WTC11 (cell line): Measurements from ENCODE around the gene RGS1. TPM values are rescaled to one million over a fixed set of nuclear protein-coding genes. Genes with fewer than 3 reads are reported as not detected.

Experiments
- ATAC-seq: fragments of 200-7000 bp; cut with Tn5 transposase; 2 replicates; pipeline ENCODE4 v1.10.0; 2021; ENCODE audit warnings: mild to moderate bottlenecking, moderate library complexity
- CTCF ChIA-PET: fragments of 300-600 bp; sonication (Branson Sonifier 250); formaldehyde crosslinking; loops from one replicate; lab custom pipeline; 2021; ENCODE audit warnings: antibody characterized with exemption; lab: Charles Lee
- POLR2A ChIA-PET: fragments of 350-600 bp; sonication (Branson Sonifier 250); formaldehyde crosslinking; loops from one replicate; lab custom pipeline; 2021; ENCODE audit warnings: antibody characterized with exemption; lab: Charles Lee
- DNase-seq: peaks from one replicate; pipeline ENCODE4 v3.0.0; 2021; ENCODE audit warnings: low spot score
- H3K27ac Mint-ChIP-seq: 2 replicates; pipeline ENCODE4 v1.8.0; 2021; ENCODE audit warnings: mixed read lengths
- H3K27me3 Mint-ChIP-seq: 2 replicates; pipeline ENCODE4 v1.8.0; 2021; ENCODE audit warnings: low read depth, mild to moderate bottlenecking, moderate library complexity, mixed read lengths
- H3K36me3 Mint-ChIP-seq: 2 replicates; pipeline ENCODE4 v1.8.0; 2021; ENCODE audit warnings: mixed read lengths
- H3K4me1 Mint-ChIP-seq: 2 replicates; pipeline ENCODE4 v1.8.0; 2022; ENCODE audit warnings: mixed read lengths
- H3K4me3 Mint-ChIP-seq: 2 replicates; pipeline ENCODE4 v1.8.0; 2021; ENCODE audit warnings: mild to moderate bottlenecking, moderate library complexity, mixed read lengths
- H3K9me3 Mint-ChIP-seq: 2 replicates; pipeline ENCODE4 v1.8.0; 2021; ENCODE audit warnings: mixed read lengths
- CREM ChIP-seq: sonication (generic); formaldehyde crosslinking; IDR thresholded peaks from 2 replicates; pipeline ENCODE4 v1.8.1; 2022; ENCODE audit warnings: mild to moderate bottlenecking, missing genetic modification reagents, moderate library complexity
- EMX1 ChIP-seq: fragments of 250-450 bp; sonication (Bioruptor Pico); IDR thresholded peaks from 2 replicates; pipeline ENCODE4 v1.8.0; 2021; ENCODE audit warnings: mild to moderate bottlenecking
- ESRRA ChIP-seq: sonication (generic); formaldehyde crosslinking; IDR thresholded peaks from 2 replicates; pipeline ENCODE4 v1.8.1; 2022; ENCODE audit warnings: mild to moderate bottlenecking, missing genetic modification reagents, borderline replicate concordance
- GTF2I ChIP-seq: fragments of 250-450 bp; sonication (Bioruptor Pico); conservative IDR thresholded peaks from 2 replicates; pipeline ENCODE4 v1.4.0; 2021; ENCODE audit warnings: mild to moderate bottlenecking
- HMGA2 ChIP-seq: fragments of 250-450 bp; sonication (Bioruptor Pico); IDR thresholded peaks from 2 replicates; pipeline ENCODE4 v1.4.0; 2021; ENCODE audit warnings: mild to moderate bottlenecking, moderate library complexity
- OVOL2 ChIP-seq: fragments of 250-450 bp; sonication (Bioruptor Pico); IDR thresholded peaks from 2 replicates; pipeline ENCODE4 v1.9.0; 2021; ENCODE audit warnings: mild to moderate bottlenecking, borderline replicate concordance
- PRRX2 ChIP-seq: fragments of 250-450 bp; sonication (Bioruptor Pico); IDR thresholded peaks from 2 replicates; pipeline ENCODE4 v1.8.0; 2021; ENCODE audit warnings: mild to moderate bottlenecking
- RELA ChIP-seq: sonication (generic); formaldehyde crosslinking; IDR thresholded peaks from 2 replicates; pipeline ENCODE4 v1.8.1; 2022; ENCODE audit warnings: missing genetic modification reagents, mild to moderate bottlenecking, borderline replicate concordance
- TEAD4 ChIP-seq: sonication (generic); formaldehyde crosslinking; IDR thresholded peaks from 2 replicates; pipeline ENCODE4 v1.8.0; 2022; ENCODE audit warnings: mild to moderate bottlenecking, missing genetic modification reagents
- ZNF138 ChIP-seq: sonication (generic); formaldehyde crosslinking; conservative IDR thresholded peaks from 2 replicates; pipeline ENCODE4 v1.8.1; 2022; ENCODE audit warnings: mild to moderate bottlenecking, moderate library complexity, missing genetic modification reagents
- ZNF317 ChIP-seq: sonication (generic); formaldehyde crosslinking; IDR thresholded peaks from 2 replicates; pipeline ENCODE4 v1.8.1; 2023; ENCODE audit warnings: low read depth, mild to moderate bottlenecking, moderate library complexity, missing genetic modification reagents, borderline replicate concordance
- ZNF423 ChIP-seq: fragments of 250-450 bp; sonication (Bioruptor Pico); IDR thresholded peaks from 2 replicates; pipeline ENCODE4 v2.1.2; 2022; ENCODE audit warnings: mild to moderate bottlenecking, moderate library complexity
- total RNA-seq: library from RNA; stranded (reverse); gene quantifications from 3 replicates; pipeline ENCODE4 v1.2.3, GENCODE V29; 2021
- TF ChIP-seq, protein P1 (sequence below): sonication (generic); formaldehyde crosslinking; conservative IDR thresholded peaks from 2 replicates; pipeline ENCODE4 v1.8.1; 2022; ENCODE audit warnings: mild to moderate bottlenecking, missing genetic modification reagents
- TF ChIP-seq, protein P2 (sequence below): sonication (generic); formaldehyde crosslinking; IDR thresholded peaks from 2 replicates; pipeline ENCODE4 v1.8.0; 2022; ENCODE audit warnings: mild to moderate bottlenecking, missing genetic modification reagents
- TF ChIP-seq, protein P3 (sequence below): fragments of 250-450 bp; sonication (Bioruptor Pico); IDR thresholded peaks from 2 replicates; pipeline ENCODE4 v1.9.0; 2021; ENCODE audit warnings: moderate library complexity, mild to moderate bottlenecking, inconsistent platforms, borderline replicate concordance
- TF ChIP-seq, protein P4 (sequence below): sonication (generic); formaldehyde crosslinking; IDR thresholded peaks from 2 replicates; pipeline ENCODE4 v1.8.0; 2023; ENCODE audit warnings: mild to moderate bottlenecking, missing genetic modification reagents
- TF ChIP-seq, protein P5 (sequence below): sonication (generic); formaldehyde crosslinking; IDR thresholded peaks from 2 replicates; pipeline ENCODE4 v1.8.1; 2023; ENCODE audit warnings: mild to moderate bottlenecking, missing genetic modification reagents
- TF ChIP-seq, protein P6 (sequence below): sonication (generic); formaldehyde crosslinking; IDR thresholded peaks from 2 replicates; pipeline ENCODE4 v1.8.0; 2022; ENCODE audit warnings: missing genetic modification reagents
- TF ChIP-seq, protein P7 (sequence below): sonication (generic); formaldehyde crosslinking; IDR thresholded peaks from 2 replicates; pipeline ENCODE4 v1.8.0; 2023; ENCODE audit warnings: missing genetic modification reagents

Gene RGS1
- total RNA-seq, 1 experiment from 2014 or later, result 0.22 TPM

- H3K36me3 Mint-ChIP-seq, result no peaks in the 10 kb centered on the region
- H3K4me3 Mint-ChIP-seq, result no peak overlapping the region
- no peaks in the 10 kb centered on the region for H3K4me1 Mint-ChIP-seq
- ChIA-PET POLR2A (no interaction called here), CTCF (interaction anchor here (0.9 to 2.9 kb wide), 3 partner anchors 63 to 136 kb away, joined by 3 to 11 read pairs (median 5); no protein-coding TSS in a partner anchor)
- no peak for ATAC-seq
- no peaks in the 10 kb centered on the region for H3K27me3 Mint-ChIP-seq
- H3K27ac Mint-ChIP-seq, result no peak overlapping the region
- TF ChIP-seq, protein P1, sequence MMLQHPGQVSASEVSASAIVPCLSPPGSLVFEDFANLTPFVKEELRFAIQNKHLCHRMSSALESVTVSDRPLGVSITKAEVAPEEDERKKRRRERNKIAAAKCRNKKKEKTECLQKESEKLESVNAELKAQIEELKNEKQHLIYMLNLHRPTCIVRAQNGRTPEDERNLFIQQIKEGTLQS, result no peak
- no peak for TF ChIP-seq ZNF138 (CRISPR knock-in tag)
- no peak for TF ChIP-seq TEAD4
- no peak for TF ChIP-seq OVOL2 (CRISPR knock-in tag)
- TF ChIP-seq HMGA2 (CRISPR knock-in tag), result peak; percentile 85
- TF ChIP-seq, protein P2, sequence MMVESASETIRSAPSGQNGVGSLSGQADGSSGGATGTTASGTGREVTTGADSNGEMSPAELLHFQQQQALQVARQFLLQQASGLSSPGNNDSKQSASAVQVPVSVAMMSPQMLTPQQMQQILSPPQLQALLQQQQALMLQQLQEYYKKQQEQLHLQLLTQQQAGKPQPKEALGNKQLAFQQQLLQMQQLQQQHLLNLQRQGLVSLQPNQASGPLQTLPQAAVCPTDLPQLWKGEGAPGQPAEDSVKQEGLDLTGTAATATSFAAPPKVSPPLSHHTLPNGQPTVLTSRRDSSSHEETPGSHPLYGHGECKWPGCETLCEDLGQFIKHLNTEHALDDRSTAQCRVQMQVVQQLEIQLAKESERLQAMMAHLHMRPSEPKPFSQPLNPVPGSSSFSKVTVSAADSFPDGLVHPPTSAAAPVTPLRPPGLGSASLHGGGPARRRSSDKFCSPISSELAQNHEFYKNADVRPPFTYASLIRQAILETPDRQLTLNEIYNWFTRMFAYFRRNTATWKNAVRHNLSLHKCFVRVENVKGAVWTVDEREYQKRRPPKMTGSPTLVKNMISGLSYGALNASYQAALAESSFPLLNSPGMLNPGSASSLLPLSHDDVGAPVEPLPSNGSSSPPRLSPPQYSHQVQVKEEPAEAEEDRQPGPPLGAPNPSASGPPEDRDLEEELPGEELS (CRISPR knock-in tag), result no peak
- DNase-seq, result no peak
- no peaks in the 10 kb centered on the region for H3K9me3 Mint-ChIP-seq
Observed at GRCh38 chr1:192610112-192610889, 34.7 kb downstream of the RGS1 start.

GRCh38 chr1:192615055-192615454, 39.5 kb downstream of the RGS1 start:
- Mint-ChIP-seq H3K9me3 (no peaks in the 10 kb centered on the region), H3K4me3 (no peak overlapping the region), H3K27me3 (no peaks in the 10 kb centered on the region), H3K36me3 (no peaks in the 10 kb centered on the region), H3K4me1 (no peaks in the 10 kb centered on the region), H3K27ac (no peak overlapping the region)
- TF ChIP-seq OVOL2 (CRISPR knock-in tag) (no peak), ZNF423 (no peak), EMX1 (no peak), ESRRA (no peak), PRRX2 (CRISPR knock-in tag) (no peak), ZNF317 (CRISPR knock-in tag) (no peak), RELA (CRISPR knock-in tag) (no peak), CREM (CRISPR knock-in tag) (no peak), GTF2I (CRISPR knock-in tag) (no peak), ZNF138 (CRISPR knock-in tag) (no peak)
- TF ChIP-seq, protein P2 (CRISPR knock-in tag), result no peak
- TF ChIP-seq, protein P3, sequence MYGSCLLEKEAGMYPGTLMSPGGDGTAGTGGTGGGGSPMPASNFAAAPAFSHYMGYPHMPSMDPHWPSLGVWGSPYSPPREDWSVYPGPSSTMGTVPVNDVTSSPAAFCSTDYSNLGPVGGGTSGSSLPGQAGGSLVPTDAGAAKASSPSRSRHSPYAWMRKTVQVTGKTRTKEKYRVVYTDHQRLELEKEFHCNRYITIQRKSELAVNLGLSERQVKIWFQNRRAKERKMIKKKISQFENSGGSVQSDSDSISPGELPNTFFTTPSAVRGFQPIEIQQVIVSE (CRISPR knock-in tag), result no peak
- TF ChIP-seq, protein P4, sequence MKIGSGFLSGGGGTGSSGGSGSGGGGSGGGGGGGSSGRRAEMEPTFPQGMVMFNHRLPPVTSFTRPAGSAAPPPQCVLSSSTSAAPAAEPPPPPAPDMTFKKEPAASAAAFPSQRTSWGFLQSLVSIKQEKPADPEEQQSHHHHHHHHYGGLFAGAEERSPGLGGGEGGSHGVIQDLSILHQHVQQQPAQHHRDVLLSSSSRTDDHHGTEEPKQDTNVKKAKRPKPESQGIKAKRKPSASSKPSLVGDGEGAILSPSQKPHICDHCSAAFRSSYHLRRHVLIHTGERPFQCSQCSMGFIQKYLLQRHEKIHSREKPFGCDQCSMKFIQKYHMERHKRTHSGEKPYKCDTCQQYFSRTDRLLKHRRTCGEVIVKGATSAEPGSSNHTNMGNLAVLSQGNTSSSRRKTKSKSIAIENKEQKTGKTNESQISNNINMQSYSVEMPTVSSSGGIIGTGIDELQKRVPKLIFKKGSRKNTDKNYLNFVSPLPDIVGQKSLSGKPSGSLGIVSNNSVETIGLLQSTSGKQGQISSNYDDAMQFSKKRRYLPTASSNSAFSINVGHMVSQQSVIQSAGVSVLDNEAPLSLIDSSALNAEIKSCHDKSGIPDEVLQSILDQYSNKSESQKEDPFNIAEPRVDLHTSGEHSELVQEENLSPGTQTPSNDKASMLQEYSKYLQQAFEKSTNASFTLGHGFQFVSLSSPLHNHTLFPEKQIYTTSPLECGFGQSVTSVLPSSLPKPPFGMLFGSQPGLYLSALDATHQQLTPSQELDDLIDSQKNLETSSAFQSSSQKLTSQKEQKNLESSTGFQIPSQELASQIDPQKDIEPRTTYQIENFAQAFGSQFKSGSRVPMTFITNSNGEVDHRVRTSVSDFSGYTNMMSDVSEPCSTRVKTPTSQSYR, result no peak
- TF ChIP-seq, protein P5, sequence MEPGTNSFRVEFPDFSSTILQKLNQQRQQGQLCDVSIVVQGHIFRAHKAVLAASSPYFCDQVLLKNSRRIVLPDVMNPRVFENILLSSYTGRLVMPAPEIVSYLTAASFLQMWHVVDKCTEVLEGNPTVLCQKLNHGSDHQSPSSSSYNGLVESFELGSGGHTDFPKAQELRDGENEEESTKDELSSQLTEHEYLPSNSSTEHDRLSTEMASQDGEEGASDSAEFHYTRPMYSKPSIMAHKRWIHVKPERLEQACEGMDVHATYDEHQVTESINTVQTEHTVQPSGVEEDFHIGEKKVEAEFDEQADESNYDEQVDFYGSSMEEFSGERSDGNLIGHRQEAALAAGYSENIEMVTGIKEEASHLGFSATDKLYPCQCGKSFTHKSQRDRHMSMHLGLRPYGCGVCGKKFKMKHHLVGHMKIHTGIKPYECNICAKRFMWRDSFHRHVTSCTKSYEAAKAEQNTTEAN (CRISPR knock-in tag), result no peak
- TF ChIP-seq, protein P1, result no peak
- TF ChIP-seq, protein P6, sequence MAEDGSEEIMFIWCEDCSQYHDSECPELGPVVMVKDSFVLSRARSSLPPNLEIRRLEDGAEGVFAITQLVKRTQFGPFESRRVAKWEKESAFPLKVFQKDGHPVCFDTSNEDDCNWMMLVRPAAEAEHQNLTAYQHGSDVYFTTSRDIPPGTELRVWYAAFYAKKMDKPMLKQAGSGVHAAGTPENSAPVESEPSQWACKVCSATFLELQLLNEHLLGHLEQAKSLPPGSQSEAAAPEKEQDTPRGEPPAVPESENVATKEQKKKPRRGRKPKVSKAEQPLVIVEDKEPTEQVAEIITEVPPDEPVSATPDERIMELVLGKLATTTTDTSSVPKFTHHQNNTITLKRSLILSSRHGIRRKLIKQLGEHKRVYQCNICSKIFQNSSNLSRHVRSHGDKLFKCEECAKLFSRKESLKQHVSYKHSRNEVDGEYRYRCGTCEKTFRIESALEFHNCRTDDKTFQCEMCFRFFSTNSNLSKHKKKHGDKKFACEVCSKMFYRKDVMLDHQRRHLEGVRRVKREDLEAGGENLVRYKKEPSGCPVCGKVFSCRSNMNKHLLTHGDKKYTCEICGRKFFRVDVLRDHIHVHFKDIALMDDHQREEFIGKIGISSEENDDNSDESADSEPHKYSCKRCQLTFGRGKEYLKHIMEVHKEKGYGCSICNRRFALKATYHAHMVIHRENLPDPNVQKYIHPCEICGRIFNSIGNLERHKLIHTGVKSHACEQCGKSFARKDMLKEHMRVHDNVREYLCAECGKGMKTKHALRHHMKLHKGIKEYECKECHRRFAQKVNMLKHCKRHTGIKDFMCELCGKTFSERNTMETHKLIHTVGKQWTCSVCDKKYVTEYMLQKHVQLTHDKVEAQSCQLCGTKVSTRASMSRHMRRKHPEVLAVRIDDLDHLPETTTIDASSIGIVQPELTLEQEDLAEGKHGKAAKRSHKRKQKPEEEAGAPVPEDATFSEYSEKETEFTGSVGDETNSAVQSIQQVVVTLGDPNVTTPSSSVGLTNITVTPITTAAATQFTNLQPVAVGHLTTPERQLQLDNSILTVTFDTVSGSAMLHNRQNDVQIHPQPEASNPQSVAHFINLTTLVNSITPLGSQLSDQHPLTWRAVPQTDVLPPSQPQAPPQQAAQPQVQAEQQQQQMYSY (CRISPR knock-in tag), result no peak
- TF ChIP-seq, protein P7, sequence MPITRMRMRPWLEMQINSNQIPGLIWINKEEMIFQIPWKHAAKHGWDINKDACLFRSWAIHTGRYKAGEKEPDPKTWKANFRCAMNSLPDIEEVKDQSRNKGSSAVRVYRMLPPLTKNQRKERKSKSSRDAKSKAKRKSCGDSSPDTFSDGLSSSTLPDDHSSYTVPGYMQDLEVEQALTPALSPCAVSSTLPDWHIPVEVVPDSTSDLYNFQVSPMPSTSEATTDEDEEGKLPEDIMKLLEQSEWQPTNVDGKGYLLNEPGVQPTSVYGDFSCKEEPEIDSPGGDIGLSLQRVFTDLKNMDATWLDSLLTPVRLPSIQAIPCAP (CRISPR knock-in tag), result no peak
- POLR2A ChIA-PET, result no interaction called here
- no peak for DNase-seq
- ATAC-seq, result no peak
- CTCF ChIA-PET, result no interaction called here
